ENCODE data around the gene ABCF3. TPM values are rescaled to one million over a fixed set of nuclear protein-coding genes. Genes with fewer than 3 reads are reported as not detected.

Gene ABCF3
- total RNA-seq, 1 experiment from 2014 or later: 56.1 TPM

GRCh38 chr3:184145111-184145524 is 40.9 kb upstream of the ABCF3 start:
- Histone ChIP-seq H2BK5ac (ENCODE audit: insufficient read length, low read length) (no peak overlapping the region), H2AK5ac (ENCODE audit: insufficient read length, low read length) (no peak overlapping the region), H4K8ac (replicated peaks; ENCODE audit: insufficient read length, low read depth, low read length) (no peak overlapping the region), H3K56ac (ENCODE audit: insufficient read length, low read depth, low read length) (no peak overlapping the region), H4K91ac (ENCODE audit: insufficient read length, low read depth, low read length) (no peak overlapping the region), H3K23ac (ENCODE audit: insufficient read length, low read depth, low read length) (no peak overlapping the region), H3K18ac (ENCODE audit: insufficient read length, low read depth, low read length) (no peak overlapping the region), H3K79me2 (ENCODE audit: insufficient read depth, low read length) (no peaks in the 10 kb centered on the region), H3K23me2 (ENCODE audit: insufficient read length, low read depth, low read length, poor library complexity, severe bottlenecking) (no peaks in the 10 kb centered on the region), H3K27me3 (ENCODE audit: insufficient read depth, low read length) (no peaks in the 10 kb centered on the region), H2BK120ac (ENCODE audit: low read depth, low read length, poor library complexity, severe bottlenecking) (no peak overlapping the region), H4K5ac (ENCODE audit: insufficient read length, low read depth, low read length) (no peak overlapping the region), H2BK20ac (ENCODE audit: low read depth, low read length, poor library complexity, severe bottlenecking) (no peak overlapping the region), H3K9ac (ENCODE audit: extremely low read depth, insufficient read length, low read length) (no peak overlapping the region), H3K79me1 (ENCODE audit: insufficient read depth, low read depth, low read length, poor library complexity, severe bottlenecking) (peaks cover 10% of the 10 kb centered on the region), H3T11ph (ENCODE audit: low read length) (no peak overlapping the region), H3K4ac (ENCODE audit: low read depth, low read length) (no peak overlapping the region), H3K4me2 (ENCODE audit: insufficient read depth, insufficient read length, low read length) (no peak overlapping the region), H3K14ac (ENCODE audit: insufficient read depth, low read length) (no peak overlapping the region), H3K9me3 (ENCODE audit: control insufficient read depth, low read depth, low read length) (no peaks in the 10 kb centered on the region), H4K20me1 (ENCODE audit: control insufficient read depth, insufficient read depth, insufficient read length) (no peaks in the 10 kb centered on the region), H2BK15ac (ENCODE audit: low read depth, low read length) (no peak overlapping the region), H2BK12ac (ENCODE audit: insufficient read length, low read depth, low read length) (no peak overlapping the region), H3K27ac (ENCODE audit: insufficient read length, low read depth, low read length) (no peak overlapping the region), H3K4me1 (ENCODE audit: insufficient read depth, low read length) (no peaks in the 10 kb centered on the region), H2AFZ (ENCODE audit: low read length) (no peak overlapping the region)
- Mint-ChIP-seq H3K4me3 (no peak overlapping the region), H3K27ac (no peak overlapping the region; a peak in 1 of 7 replicates), H3K36me3 (ENCODE audit: insufficient read depth in 1 of 3, low read depth in 3 of 3) (peaks cover 22 to 64% (median 33%) of the 10 kb centered on the region in 3 experiments; a peak in 6 of 7 replicates), H3K4me1 (peaks cover 2 to 3% of the 10 kb centered on the region in 2 experiments; a peak in 2 of 4 replicates), H3K9me3 (no peaks in the 10 kb centered on the region), H3K27me3 (ENCODE audit: low read depth) (no peaks in the 10 kb centered on the region)
- peak; percentile 72 for TF ChIP-seq CTCF (conservative IDR thresholded peaks at IDR 0.05)
- WGBS (ENCODE audit: extremely low coverage, insufficient read length, low lambda C conversion rate): no CpG with 5 or more reads among the region's 4 CpGs
- DNase-seq: peak; percentile 62
